Stimulated activated CD8-positive, alpha-beta memory T cell treated with anti-CD3 and anti-CD28 coated beads, Interleukin-12 subunit alpha, Interleukin-12 subunit beta, amount 100 ng/mL, for 24 hours (primary cell): ENCODE data around the gene MPDZ.

Source experiments
- DNase-seq: peaks from one replicate; pipeline ENCODE4 v3.0.0-alpha.2; 2020; ENCODE audit errors: extremely low read depth

MPDZ gene

DNA sequence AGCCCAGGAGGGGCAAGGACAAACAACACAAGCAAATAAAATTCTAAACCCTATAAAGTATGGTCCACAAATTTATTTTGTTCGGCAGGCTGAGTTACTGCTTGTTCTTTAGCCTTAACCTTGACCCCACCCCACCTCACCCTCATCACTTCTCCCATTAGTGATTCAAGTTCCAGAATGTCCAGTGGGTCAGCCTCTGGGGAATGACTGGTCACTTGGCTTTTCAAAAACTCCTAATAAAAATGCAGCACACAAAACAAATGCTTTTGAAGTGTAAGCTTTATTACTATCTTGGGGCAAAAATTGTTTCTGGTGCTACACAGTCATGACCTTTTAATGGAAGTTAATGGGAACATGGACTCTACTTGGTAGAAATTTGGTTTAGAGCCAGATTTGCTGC is 142.1 kb downstream of the MPDZ start:
- no peak for DNase-seq

GRCh38 chr9:13131991-13132390 is 147.5 kb downstream of the MPDZ start:
- DNase-seq = no peak

DNA sequence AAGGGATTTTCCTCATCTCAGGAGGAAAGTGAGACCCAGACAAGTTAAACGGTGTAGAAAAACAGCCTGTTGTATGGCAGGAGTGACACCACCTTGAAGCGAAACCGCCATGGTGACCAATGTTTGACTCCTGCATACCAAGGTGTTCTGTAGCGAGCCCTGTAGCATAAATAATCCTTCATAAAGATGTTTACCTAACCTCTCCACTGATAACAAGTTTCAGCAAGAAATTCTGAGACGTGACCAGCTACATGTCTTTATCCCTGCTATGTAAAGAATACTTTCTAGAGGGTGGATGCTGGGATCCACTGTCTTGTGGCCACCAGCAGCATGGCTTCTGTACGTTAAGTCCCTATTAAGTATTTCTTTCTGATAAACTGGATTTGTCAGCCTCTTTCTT is 148.1 kb downstream of the MPDZ start:
- DNase-seq = no peak

DNA sequence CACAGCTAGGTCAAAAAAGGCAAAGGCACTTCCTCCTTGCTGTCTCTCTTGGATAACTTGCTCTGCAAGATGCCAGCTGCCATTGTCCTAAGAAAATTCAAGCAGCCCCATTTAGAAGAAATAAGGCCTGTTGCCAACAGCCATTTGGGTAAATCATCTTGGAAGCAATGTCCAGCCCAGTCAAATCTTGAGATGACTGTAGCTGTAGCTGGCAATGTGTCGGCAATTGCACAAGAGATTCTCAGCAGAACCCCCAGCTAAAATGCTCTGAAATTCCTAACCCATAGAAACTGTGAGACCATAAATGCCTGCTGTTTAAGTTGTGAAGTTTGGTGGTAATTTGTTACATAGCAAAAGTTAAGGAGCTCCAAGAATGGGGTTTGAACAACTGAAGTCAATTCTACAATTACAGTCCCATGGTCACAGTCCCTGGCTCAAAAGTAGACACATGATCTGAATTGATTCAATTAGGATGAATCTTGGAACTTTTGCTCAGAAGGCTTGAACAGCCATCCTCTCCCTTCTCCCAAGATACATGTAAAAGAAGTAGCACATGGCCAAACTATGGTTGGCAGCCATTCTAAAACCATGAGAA is 151.1 kb downstream of the MPDZ start:
- no peak for DNase-seq

- DNase-seq = no peak
Measured at GRCh38 chr9:13127131-13127530, 152.4 kb downstream of the MPDZ start.

DNA sequence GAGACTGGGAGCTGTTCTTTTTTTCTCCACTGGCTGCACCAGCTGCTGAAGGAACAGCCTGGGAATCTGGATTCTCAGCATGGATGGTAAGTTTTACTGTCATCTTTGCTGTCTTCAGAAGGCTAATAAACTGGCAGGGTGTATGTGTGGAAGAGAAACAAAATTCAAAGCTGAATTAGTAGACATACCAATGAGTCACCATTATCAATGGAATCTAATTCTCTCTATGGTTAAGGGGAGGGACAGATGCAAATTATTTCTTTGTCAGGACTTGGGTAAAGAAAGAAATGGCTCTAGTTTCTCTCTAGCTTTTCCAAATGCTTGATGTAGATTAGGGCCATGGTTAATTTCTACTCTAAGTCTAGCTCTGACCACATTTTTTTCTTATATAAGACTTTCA is 154.2 kb downstream of the MPDZ start:
- no peak for DNase-seq

- no peak for DNase-seq
Measured at GRCh38 chr9:13122756-13123369, 156.6 kb downstream of the MPDZ start.

- DNase-seq = no peak
Measured at GRCh38 chr9:13118313-13118712, 161.2 kb downstream of the MPDZ start.

DNA sequence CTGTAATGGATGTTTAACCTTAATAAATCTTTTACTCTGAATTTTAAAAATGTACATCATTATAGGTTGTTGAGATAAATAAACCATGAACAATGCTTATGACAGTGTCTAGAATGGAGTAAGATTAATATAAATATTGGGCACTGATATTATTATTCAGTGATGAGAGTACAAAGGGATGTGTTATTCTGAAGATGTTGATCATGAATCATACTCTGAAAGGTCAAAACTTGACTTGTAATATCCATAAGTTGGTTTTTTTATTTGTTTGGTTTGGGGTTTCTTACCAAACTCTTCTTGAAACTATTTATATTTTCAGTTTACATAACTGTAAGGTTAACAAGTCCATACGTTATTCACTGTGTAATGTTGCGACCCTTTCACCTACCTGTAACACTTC is 163.2 kb downstream of the MPDZ start:
- DNase-seq = no peak

DNA sequence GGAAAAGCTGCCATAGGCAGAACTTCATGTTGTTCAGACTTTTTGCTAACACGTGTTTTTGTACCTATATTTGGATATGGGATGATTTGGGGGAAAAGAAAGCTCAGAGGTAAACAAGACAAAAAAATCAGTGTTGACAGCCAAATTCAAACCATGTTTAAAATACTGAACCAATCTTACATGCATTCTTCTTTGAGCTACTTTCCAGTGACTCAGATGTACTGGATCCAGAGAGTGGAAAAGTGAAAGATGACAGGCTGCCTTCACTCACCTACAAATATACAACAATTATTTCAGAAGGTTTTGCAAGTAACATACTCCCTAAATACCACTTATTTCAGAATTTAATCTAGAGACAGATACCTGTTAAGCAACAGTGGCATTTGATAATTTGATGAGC is 165.7 kb downstream of the MPDZ start:
- DNase-seq = no peak

- DNase-seq = no peak
Measured at GRCh38 chr9:13113216-13113615, 166.3 kb downstream of the MPDZ start.

- no peak for DNase-seq
Measured at GRCh38 chr9:13111778-13112177, 167.7 kb downstream of the MPDZ start.

- DNase-seq = no peak
Measured at GRCh38 chr9:13110766-13111417, 168.6 kb downstream of the MPDZ start.

- DNase-seq = no peak
Measured at GRCh38 chr9:13109781-13110180, 169.7 kb downstream of the MPDZ start.

- DNase-seq = no peak
Measured at GRCh38 chr9:13107008-13107407, 172.5 kb downstream of the MPDZ start.

DNA sequence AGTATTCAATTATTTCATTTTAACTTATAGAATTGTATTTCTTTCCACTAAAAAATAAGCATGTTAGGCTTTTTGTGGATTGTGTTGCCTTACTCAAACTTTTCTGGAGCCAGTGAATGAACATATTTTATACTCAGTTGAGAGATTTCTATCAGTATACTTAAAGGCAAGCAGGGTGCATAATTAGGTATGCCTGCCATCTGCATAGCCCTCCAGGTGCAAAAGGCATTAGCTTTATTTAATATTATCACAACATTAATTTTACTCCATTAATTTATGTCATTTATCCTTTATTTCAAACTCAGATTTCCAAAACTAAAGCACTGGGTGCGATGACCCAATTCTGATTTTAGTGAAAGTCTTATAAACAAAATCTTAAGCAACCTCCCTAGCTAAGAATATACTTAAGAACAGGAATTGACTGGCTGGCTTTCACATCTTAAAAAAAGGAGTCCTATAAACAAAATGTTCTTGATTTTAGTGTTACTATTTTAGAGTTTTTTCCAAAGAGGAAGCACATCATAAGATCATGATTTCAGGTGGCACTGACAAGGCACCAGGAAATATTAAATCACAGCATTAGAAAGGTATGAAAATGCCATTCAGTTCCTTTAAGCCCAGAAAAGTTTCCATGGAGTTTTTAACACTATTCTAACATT is 178.4 kb downstream of the MPDZ start:
- no peak for DNase-seq

DNA sequence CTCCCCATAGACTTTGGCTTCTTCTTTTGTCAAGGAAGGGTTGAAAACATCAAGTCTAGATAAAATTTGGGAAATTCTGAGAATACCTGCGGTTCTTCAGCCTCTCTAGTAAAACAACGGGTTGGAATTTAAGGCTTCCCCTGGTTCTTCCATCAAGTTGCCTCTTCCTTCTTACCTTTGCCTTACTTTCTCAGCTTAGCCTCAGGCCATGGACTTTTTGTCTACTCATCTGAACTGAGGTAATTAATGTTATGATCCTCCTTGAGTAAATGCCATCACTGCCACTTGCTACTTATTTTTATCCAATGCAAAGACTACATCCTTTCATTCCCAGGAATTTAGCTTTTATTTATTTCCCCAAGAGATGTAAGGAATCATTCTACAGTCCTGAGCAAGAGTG is 184.4 kb downstream of the MPDZ start:
- no peak for DNase-seq

DNA sequence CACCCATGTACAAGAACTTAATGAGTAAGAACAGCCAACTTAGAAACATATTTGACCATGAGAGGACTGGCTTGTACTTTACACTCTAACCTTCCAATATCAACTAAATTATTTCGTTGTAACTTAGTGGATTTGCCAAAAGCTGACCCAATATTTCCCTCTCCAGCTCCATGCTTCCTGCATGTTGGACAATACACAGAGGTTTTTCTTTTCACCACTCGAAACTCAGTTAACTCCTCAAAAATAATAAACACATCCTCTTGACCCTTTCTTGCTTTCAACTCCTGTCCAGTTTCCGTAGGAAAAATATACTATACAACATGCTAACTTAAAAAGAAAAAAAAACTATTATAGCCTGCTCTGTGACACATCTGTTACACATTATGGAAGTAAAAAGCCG is 188.9 kb downstream of the MPDZ start:
- DNase-seq = no peak

DNA sequence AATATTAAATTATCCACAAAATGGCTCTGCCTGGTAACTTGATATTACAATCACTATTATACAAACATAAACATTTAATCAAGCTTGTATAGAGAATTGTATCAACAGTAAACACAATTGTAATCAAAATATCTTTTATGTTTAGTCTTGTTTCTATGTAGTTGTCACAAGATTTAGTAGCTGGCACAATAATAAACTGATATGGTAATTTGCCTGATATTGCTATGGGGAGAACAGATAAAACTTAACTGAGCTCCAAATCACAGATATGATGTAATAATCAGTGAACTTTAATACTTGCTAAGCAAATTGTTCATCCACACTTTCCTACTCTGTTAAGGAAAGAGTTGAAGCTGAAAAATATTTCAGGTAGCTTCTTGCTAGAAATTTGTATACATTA is 189.8 kb downstream of the MPDZ start:
- DNase-seq = no peak

DNA sequence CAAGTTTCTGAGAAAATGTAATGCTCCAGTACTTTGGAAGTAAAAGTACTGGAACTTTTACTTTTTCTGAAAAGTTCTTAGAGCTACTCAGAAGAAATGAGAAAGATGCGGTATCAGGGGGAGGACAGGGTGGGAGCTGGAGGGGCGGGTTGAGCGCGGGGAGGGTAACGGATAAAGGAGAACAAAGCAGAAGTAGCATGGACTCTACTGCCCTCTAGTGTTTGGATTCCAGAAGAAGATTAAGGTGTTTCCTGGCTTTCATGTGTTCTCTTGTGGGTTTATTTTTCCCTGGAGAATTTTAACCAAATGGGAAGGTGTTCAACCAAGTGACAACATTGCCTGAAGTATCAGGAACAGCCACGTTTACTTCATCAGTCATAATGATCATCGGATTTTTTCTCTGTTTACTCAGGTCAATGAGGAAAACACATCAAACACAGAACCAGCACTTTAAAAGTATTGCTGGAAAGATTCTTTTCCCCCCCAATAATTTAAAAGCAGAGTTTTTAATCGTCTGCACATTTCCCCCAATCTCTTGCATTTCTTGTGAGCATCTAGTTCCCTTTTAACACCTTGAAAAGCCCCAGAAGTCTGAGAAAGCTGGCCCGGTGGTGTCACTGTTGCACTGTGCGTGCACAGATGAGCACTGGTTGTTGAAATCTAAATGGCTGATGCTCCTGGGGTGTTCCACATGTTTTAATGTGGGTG is 190.6 kb downstream of the MPDZ start:
- no peak for DNase-seq

- no peak for DNase-seq
Measured at GRCh38 chr9:13083963-13084528, 195.4 kb downstream of the MPDZ start.

DNA sequence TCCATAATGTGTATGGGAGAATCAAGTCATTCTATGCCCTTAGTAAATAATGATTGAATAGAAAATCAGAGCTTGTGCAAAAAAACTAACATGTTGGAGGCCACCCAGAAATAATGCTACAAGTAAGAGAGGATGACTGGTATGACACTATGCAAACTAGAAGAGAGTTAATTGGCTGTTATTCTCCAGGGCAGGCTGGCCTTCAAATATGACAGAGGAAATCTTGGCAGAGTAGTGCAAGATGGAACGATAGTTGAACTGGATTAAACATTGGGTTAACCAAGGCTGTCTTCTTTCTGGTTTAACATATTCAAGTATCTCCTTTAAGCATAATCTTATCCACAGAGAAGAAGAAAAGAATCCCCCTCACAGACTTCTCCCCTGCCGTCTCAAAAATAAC is 196.1 kb downstream of the MPDZ start:
- no peak for DNase-seq
